Measurements from ENCODE around the gene TFAP2C. TPM values are rescaled to one million over a fixed set of nuclear protein-coding genes. Genes with fewer than 3 reads are reported as not detected.

TFAP2C gene
- total and polyA plus RNA-seq, 4 donors: under 0.01 TPM; not detected in 3

GRCh38 chr20:56634307-56634706 lies 5.2 kb downstream of the TFAP2C start:
- no peak for DNase-seq (ENCODE audit: low spot score)
- H3K9ac ChIP-seq (ENCODE audit: low read depth in 1 of 2, low read length in 2 of 2): no peak overlapping the region
- H3K27ac ChIP-seq (ENCODE audit: low read depth in 1 of 2, low read length in 2 of 2): no peak overlapping the region
- no peaks in the 10 kb centered on the region for H3K9me3 ChIP-seq (ENCODE audit: control insufficient read depth in 4 of 4, low read length in 3 of 4)
- peaks cover 4 to 22% (median 19%) of the 10 kb centered on the region in 4 donors for H3K27me3 ChIP-seq (ENCODE audit: control insufficient read depth in 4 of 4, insufficient read depth in 4 of 4, low read length in 3 of 4)
- no peaks in the 10 kb centered on the region for H3K36me3 ChIP-seq (ENCODE audit: control insufficient read depth in 4 of 4, insufficient read depth in 3 of 4, low read depth in 1 of 4, low read length in 3 of 4)
- H3K4me3 ChIP-seq (ENCODE audit: low read depth in 1 of 3, low read length in 3 of 3): no peak overlapping the region
- TF ChIP-seq NR2F2 (IDR thresholded peaks at IDR 0.05) (no peak), ZBTB33 (IDR thresholded peaks at IDR 0.05) (no peak), EGR1 (IDR thresholded peaks at IDR 0.05; ENCODE audit: low read depth in 2 of 2) (no peak)
- WGBS: 82% methylated on average over 2 of the region's 2 CpGs
- H3K4me1 ChIP-seq (ENCODE audit: control insufficient read depth in 4 of 4, insufficient read depth in 4 of 4, low read length in 3 of 4): peaks cover 3 to 15% (median 5%) of the 10 kb centered on the region in 4 donors

- Histone ChIP-seq H3K4me1 (ENCODE audit: control insufficient read depth in 4 of 4, insufficient read depth in 4 of 4, low read length in 3 of 4) (peaks cover 0 to 10% (median 1%) of the 10 kb centered on the region in 4 donors), H3K27me3 (ENCODE audit: control insufficient read depth in 4 of 4, insufficient read depth in 4 of 4, low read length in 3 of 4) (peaks cover 4 to 17% (median 16%) of the 10 kb centered on the region in 4 donors), H3K9ac (ENCODE audit: low read depth in 1 of 2, low read length in 2 of 2) (no peak overlapping the region), H3K36me3 (ENCODE audit: control insufficient read depth in 4 of 4, insufficient read depth in 3 of 4, low read depth in 1 of 4, low read length in 3 of 4) (no peaks in the 10 kb centered on the region), H3K4me3 (ENCODE audit: low read depth in 1 of 3, low read length in 3 of 3) (no peak overlapping the region), H3K9me3 (ENCODE audit: control insufficient read depth in 4 of 4, low read length in 3 of 4) (no peaks in the 10 kb centered on the region), H3K27ac (ENCODE audit: low read depth in 1 of 2, low read length in 2 of 2) (no peak overlapping the region)
- DNase-seq (ENCODE audit: low spot score): no peak
- 55% methylated on average over 13 of the region's 13 CpGs for WGBS
- TF ChIP-seq REST (IDR thresholded peaks at IDR 0.05): no peak
- no peak for TF ChIP-seq NR2F2 (IDR thresholded peaks at IDR 0.05)
- TF ChIP-seq RXRA (IDR thresholded peaks at IDR 0.05): no peak
- TF ChIP-seq YY1 (IDR thresholded peaks at IDR 0.05): no peak
- TF ChIP-seq HNF4G (IDR thresholded peaks at IDR 0.05): no peak
- TF ChIP-seq RAD21 (IDR thresholded peaks at IDR 0.05): no peak
- no peak for TF ChIP-seq FOXA1 (IDR thresholded peaks at IDR 0.05)
- TF ChIP-seq HNF4A (conservative IDR thresholded peaks at IDR 0.05): no peak
- TF ChIP-seq JUND (IDR thresholded peaks at IDR 0.05): no peak
- TF ChIP-seq SP1 (IDR thresholded peaks at IDR 0.05): no peak
Observed at GRCh38 chr20:56634735-56635385, 5.8 kb downstream of the TFAP2C start.

- no peaks in the 10 kb centered on the region for H3K36me3 ChIP-seq (ENCODE audit: control insufficient read depth in 4 of 4, insufficient read depth in 3 of 4, low read depth in 1 of 4, low read length in 3 of 4)
- no peak overlapping the region for H3K9ac ChIP-seq (ENCODE audit: low read depth in 1 of 2, low read length in 2 of 2)
- H3K4me1 ChIP-seq (ENCODE audit: control insufficient read depth in 4 of 4, insufficient read depth in 4 of 4, low read length in 3 of 4): no peaks in the 10 kb centered on the region
- peaks cover under 1 to 14% (median 6%) of the 10 kb centered on the region in 4 donors for H3K27me3 ChIP-seq (ENCODE audit: control insufficient read depth in 4 of 4, insufficient read depth in 4 of 4, low read length in 3 of 4)
- WGBS: 57% methylated on average over 3 of the region's 3 CpGs
- H3K4me3 ChIP-seq (ENCODE audit: low read depth in 1 of 3, low read length in 3 of 3): no peak overlapping the region
- no peaks in the 10 kb centered on the region for H3K9me3 ChIP-seq (ENCODE audit: control insufficient read depth in 4 of 4, low read length in 3 of 4)
- no peak for DNase-seq (ENCODE audit: low spot score)
- H3K27ac ChIP-seq (ENCODE audit: low read depth in 1 of 2, low read length in 2 of 2): no peak overlapping the region
- TF ChIP-seq SP1 (IDR thresholded peaks at IDR 0.05) (no peak), ATF3 (IDR thresholded peaks at IDR 0.05) (no peak), ZBTB33 (IDR thresholded peaks at IDR 0.05) (no peak), FOXA1 (IDR thresholded peaks at IDR 0.05) (no peak), EGR1 (IDR thresholded peaks at IDR 0.05; ENCODE audit: low read depth in 2 of 2) (no peak), RAD21 (IDR thresholded peaks at IDR 0.05) (no peak), HNF4A (conservative IDR thresholded peaks at IDR 0.05) (no peak), RXRA (IDR thresholded peaks at IDR 0.05) (no peak), CTCF (IDR thresholded peaks at IDR 0.05; ENCODE audit: low read depth, low read length, missing input control) (no peak), JUND (IDR thresholded peaks at IDR 0.05) (no peak), NR2F2 (IDR thresholded peaks at IDR 0.05) (no peak), TAF1 (conservative IDR thresholded peaks at IDR 0.05) (no peak), FOXA2 (IDR thresholded peaks at IDR 0.05) (no peak), HNF4G (IDR thresholded peaks at IDR 0.05) (no peak), GABPA (IDR thresholded peaks at IDR 0.05 in 1 of 2, conservative IDR thresholded peaks at IDR 0.05 in 1 of 2) (no peak)
Observed at GRCh38 chr20:56636716-56637115, 7.6 kb downstream of the TFAP2C start.
